Breast epithelium (tissue), 3 donors: ENCODE measurements around the gene ST6GALNAC3.

ENCODE experiments used
- POLR2A ChIP-seq: fragments of 450-650 bp; IDR thresholded peaks from one replicate; pipeline ENCODE4 v1.6.1; 2016; ENCODE audit warnings: antibody characterized with exemption, mild to moderate bottlenecking, moderate library complexity
- POLR2AphosphoS5 ChIP-seq, 3 donors: sonication (generic); formaldehyde crosslinking; IDR thresholded peaks; one replicate each; pipeline ENCODE4 v1.6.1; 2017; ENCODE audit warnings: antibody characterized with exemption in 3 of 3
- TF ChIP-seq, protein P1 (sequence below), 3 donors: fragments of 450-650 bp; IDR thresholded peaks; one replicate each; pipeline ENCODE4 v1.5.1; 2016 to 2017; ENCODE audit warnings: antibody characterized with exemption in 3 of 3, mild to moderate bottlenecking in 3 of 3, moderate library complexity in 3 of 3

DNA sequence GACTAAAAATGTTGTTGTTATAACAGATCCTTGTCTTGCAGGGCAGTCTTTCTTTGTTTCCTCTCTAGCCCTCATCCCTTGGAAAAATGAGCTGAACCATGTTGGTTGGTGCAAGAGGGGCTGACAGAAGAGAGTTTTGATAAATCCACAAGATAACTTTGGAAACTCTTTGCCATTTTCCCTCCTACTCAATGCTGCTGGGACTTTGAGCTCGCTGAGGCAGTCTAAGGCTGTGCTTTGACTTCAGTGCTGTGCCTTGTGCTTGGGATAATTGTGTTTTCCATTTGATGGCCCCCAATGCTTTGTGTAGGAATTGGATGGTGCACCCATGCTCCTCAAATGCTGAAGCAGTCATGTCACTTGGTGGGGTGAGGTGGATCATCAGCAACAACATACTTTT lies 31.7 kb downstream of the ST6GALNAC3 start:
- TF ChIP-seq, protein P1, sequence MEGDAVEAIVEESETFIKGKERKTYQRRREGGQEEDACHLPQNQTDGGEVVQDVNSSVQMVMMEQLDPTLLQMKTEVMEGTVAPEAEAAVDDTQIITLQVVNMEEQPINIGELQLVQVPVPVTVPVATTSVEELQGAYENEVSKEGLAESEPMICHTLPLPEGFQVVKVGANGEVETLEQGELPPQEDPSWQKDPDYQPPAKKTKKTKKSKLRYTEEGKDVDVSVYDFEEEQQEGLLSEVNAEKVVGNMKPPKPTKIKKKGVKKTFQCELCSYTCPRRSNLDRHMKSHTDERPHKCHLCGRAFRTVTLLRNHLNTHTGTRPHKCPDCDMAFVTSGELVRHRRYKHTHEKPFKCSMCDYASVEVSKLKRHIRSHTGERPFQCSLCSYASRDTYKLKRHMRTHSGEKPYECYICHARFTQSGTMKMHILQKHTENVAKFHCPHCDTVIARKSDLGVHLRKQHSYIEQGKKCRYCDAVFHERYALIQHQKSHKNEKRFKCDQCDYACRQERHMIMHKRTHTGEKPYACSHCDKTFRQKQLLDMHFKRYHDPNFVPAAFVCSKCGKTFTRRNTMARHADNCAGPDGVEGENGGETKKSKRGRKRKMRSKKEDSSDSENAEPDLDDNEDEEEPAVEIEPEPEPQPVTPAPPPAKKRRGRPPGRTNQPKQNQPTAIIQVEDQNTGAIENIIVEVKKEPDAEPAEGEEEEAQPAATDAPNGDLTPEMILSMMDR (IDR thresholded peaks at IDR 0.05) = no peak
- no peak for TF ChIP-seq POLR2AphosphoS5 (IDR thresholded peaks at IDR 0.05)
- no peak for TF ChIP-seq POLR2A
